ENCODE results near the gene CDH23. TPM values are rescaled to one million over a fixed set of nuclear protein-coding genes. Genes with fewer than 3 reads are reported as not detected.

CDH23 gene
- total RNA-seq, 2 donors from 2014 or later = 4.7 to 8.0 TPM

Small RNAs within 50 kb of the gene (microRNA-seq; reads per million reads assigned to microRNA genes)
- gene MIR7152 = 0 reads per million in 2 donors

Other genes with a start within 250 kb of the CDH23 start
- gene UNC5B, start 184.3 kb upstream of the CDH23 start, total RNA-seq = 10 to 100 TPM; 12.4 to 17.7 TPM
- gene SLC29A3, start 77.7 kb upstream of the CDH23 start, total RNA-seq = 1 to 10 TPM; 2.5 to 3.6 TPM